HCT116 (cell line): Measurements from ENCODE around the gene GP2.

Experiments used
- ATF3 ChIP-seq: IDR thresholded peaks from 2 replicates; pipeline ENCODE4 v1.6.1; 2012
- CTCF ChIP-seq, 3 experiments: fragments of 200-600 bp in 1 of 3; sonication (generic) in 1 of 3; IDR thresholded peaks in 2 of 3; conservative IDR thresholded peaks in 1 of 3; 2 replicates each; pipeline ENCODE4 v1.5.1; 2012 to 2017; ENCODE audit warnings: low read depth in 2 of 3, low read length in 2 of 3, antibody characterized with exemption in 1 of 3, borderline replicate concordance in 1 of 3, control low read depth in 1 of 3, mild to moderate bottlenecking in 1 of 3, mixed read lengths in 1 of 3, mixed run types in 1 of 3, moderate library complexity in 1 of 3; ENCODE audit not compliant: insufficient read depth in 1 of 3
- EGR1 ChIP-seq: IDR thresholded peaks from 2 replicates; pipeline ENCODE4 v1.6.1; 2012; ENCODE audit warnings: low read depth
- EZH2 ChIP-seq: fragments of 200-600 bp; sonication (generic); IDR thresholded peaks from 2 replicates; pipeline ENCODE4 v1.6.1; 2017; ENCODE audit warnings: antibody characterized with exemption, mixed run types
- POLR2A ChIP-seq: IDR thresholded peaks from 2 replicates; pipeline ENCODE4 v1.7.0; 2011; ENCODE audit warnings: borderline replicate concordance; ENCODE audit not compliant: insufficient read depth, insufficient read length; ENCODE audit errors: extremely low read depth
- POLR2AphosphoS5 ChIP-seq: IDR thresholded peaks from 2 replicates; pipeline ENCODE4 v1.6.1; 2011; ENCODE audit warnings: mild to moderate bottlenecking, low read depth, low read length, moderate library complexity
- RAD21 ChIP-seq: IDR thresholded peaks from 2 replicates; pipeline ENCODE4 v1.6.1; 2012; ENCODE audit warnings: low read depth, mild to moderate bottlenecking
- SP1 ChIP-seq: IDR thresholded peaks from 2 replicates; pipeline ENCODE4 v1.6.1; 2012; ENCODE audit warnings: low read depth
- TCF7L2 ChIP-seq: IDR thresholded peaks from 2 replicates; pipeline ENCODE4 v1.7.0; 2011; ENCODE audit warnings: borderline replicate concordance, inconsistent platforms; ENCODE audit not compliant: insufficient read depth, insufficient read length; ENCODE audit errors: extremely low read depth
- YY1 ChIP-seq: IDR thresholded peaks from 2 replicates; pipeline ENCODE4 v1.6.1; 2011; ENCODE audit warnings: low read length, low read depth, moderate library complexity, mild to moderate bottlenecking; ENCODE audit not compliant: insufficient replicate concordance; ENCODE audit errors: extremely low read depth
- TF ChIP-seq, protein P1 (sequence below): IDR thresholded peaks from 2 replicates; pipeline ENCODE4 v1.6.1; 2012; ENCODE audit warnings: low read depth
- TF ChIP-seq, protein P2 (sequence below): IDR thresholded peaks from 2 replicates; pipeline ENCODE4 v1.6.1; 2012

GRCh38 chr16:20310421-20311395, 16.6 kb downstream of the GP2 start:
- TF ChIP-seq, protein P1, sequence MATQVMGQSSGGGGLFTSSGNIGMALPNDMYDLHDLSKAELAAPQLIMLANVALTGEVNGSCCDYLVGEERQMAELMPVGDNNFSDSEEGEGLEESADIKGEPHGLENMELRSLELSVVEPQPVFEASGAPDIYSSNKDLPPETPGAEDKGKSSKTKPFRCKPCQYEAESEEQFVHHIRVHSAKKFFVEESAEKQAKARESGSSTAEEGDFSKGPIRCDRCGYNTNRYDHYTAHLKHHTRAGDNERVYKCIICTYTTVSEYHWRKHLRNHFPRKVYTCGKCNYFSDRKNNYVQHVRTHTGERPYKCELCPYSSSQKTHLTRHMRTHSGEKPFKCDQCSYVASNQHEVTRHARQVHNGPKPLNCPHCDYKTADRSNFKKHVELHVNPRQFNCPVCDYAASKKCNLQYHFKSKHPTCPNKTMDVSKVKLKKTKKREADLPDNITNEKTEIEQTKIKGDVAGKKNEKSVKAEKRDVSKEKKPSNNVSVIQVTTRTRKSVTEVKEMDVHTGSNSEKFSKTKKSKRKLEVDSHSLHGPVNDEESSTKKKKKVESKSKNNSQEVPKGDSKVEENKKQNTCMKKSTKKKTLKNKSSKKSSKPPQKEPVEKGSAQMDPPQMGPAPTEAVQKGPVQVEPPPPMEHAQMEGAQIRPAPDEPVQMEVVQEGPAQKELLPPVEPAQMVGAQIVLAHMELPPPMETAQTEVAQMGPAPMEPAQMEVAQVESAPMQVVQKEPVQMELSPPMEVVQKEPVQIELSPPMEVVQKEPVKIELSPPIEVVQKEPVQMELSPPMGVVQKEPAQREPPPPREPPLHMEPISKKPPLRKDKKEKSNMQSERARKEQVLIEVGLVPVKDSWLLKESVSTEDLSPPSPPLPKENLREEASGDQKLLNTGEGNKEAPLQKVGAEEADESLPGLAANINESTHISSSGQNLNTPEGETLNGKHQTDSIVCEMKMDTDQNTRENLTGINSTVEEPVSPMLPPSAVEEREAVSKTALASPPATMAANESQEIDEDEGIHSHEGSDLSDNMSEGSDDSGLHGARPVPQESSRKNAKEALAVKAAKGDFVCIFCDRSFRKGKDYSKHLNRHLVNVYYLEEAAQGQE = no peak
- TF ChIP-seq SP1 (no peak), CTCF (IDR thresholded peaks at IDR 0.05 in 2 of 3, conservative IDR thresholded peaks at IDR 0.05 in 1 of 3; ENCODE audit: borderline replicate concordance in 1 of 3, insufficient read depth in 1 of 3, low read depth in 2 of 3, low read length in 2 of 3) (no peak), POLR2AphosphoS5 (no peak), YY1 (no peak), POLR2A (no peak), RAD21 (no peak), ATF3 (no peak), EZH2 (no peak), EGR1 (no peak), TCF7L2 (no peak)
- TF ChIP-seq, protein P2, sequence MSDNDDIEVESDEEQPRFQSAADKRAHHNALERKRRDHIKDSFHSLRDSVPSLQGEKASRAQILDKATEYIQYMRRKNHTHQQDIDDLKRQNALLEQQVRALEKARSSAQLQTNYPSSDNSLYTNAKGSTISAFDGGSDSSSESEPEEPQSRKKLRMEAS = no peak
